GM18498 (cell line): ENCODE measurements around the gene MCEMP1.
A peak's percentile ranks its signal among the peaks of the same experiment; 100 is the strongest.
"Not testable (repeated sequence)": the region's sequence is repeated elsewhere in the genome, so short reads cannot be mapped to it uniquely, and the experiment has no call there.

Experiments used
- ATAC-seq: cut with Tn5 transposase; IDR thresholded peaks from one replicate; pipeline ENCODE4 v1.9.1; 2021; ENCODE audit warnings: mild to moderate bottlenecking, moderate library complexity; ENCODE audit not compliant: unreplicated experiment

The MCEMP1 gene

GRCh38 chr19:7643629-7644549, 33.0 kb upstream of the MCEMP1 start:
- not testable (repeated sequence) for ATAC-seq

DNA sequence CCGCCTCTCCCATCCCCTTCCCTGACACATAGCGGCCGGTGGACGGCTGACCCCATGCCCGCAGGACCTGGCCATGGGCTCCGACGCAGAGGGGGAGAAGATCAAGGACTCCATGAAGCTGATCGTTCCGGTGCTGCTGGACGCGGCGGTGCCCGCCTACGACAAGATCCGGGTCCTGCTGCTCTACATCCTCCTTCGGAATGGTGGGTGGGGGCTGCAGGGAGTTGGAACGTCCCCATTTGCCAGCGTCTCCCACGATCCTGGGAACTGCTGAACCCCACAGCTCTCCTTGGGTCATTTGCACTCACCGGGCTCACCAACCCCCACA, 32.4 kb upstream of the MCEMP1 start:
- no peak for ATAC-seq

- ATAC-seq = no peak
Measured at GRCh38 chr19:7645163-7645562, 31.7 kb upstream of the MCEMP1 start.

DNA sequence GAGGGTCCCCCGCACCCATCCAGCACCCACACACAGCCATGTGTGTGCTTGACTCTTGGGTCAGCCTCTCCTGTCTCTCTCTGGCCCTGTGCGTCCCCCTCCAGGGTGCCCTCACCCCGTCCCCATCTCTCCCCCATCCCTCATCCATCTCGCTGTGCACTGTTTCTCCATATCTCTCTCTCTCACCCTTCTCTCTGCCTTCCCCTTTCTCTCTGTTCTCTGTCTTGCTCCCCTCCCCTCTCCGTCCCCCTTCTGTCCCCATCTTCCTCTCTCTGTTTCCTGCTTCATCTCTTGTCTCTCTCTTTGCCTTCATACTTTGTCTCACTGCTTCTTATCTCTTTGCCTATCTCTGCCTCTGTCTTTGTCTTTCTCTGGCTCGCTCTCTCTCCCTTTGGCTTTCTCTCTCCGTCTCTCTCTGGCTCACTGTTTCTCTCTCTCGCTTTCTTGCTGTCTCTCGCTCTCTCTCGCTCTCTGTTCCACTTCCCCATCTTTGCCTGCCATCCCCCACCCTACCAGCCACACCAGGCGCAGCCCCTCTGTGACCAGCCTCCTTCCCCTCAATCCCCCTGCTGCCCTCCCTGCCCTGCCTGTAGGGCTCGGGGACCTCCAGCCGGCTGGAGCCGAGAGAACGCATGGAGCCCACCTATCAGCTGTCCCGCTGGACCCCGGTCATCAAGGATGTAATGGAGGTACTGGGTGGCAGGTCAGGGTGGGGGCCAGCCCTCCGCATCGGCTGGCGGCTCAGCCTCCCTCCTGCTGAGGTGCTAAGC, 31.0 kb upstream of the MCEMP1 start:
- ATAC-seq = no peak

DNA sequence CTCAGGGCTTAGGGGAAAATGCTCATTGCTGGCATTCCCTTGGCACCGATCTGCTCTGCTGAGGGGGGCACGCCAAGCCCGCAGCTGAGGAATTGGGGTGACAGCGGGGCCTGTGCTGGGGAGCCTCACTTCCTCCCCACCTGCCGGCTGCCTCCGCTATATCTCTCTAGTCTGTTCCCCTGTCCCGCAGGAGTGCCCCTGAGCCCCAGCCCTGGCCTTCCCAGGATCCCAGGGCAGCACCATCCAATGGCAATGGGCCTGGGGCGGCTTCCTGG, 30.5 kb upstream of the MCEMP1 start:
- no peak for ATAC-seq

GRCh38 chr19:7647156-7647555, 29.7 kb upstream of the MCEMP1 start:
- no peak for ATAC-seq

DNA sequence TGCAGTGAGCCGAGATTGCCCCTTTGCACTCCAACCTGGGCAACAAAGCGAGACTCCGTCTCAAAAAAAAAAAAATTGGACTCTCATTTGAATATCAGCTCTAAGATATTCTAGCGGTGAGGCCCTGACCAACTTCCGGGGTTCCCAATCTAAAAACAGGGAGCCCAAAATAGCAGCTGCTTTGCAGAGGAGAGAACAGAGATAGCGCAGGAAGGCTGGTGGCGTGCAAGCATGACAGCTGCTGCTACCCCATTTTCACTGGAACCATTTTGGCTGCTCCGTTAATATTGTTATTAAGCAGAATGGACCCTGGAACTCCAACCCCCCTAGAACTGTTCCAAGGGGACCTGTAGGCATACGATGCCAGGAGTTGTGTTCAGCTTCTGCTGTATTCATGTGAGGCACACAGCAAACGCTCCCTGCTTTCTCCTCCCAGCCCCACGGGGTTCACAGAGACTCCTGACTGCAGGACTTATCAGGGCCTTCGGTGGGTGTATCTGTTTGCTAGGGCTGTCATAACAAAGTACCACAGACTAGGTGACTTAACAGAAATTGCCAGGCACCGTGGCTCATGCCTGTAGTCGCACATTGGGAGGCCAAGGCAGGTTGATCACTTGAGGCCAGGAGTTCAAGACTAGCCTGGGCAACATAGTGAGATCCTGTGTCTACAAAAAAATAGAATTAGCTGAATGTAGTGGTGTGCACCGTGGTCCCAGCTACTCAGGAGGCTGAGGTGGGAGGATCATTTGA, 28.4 kb upstream of the MCEMP1 start:
- ATAC-seq = no peak

DNA sequence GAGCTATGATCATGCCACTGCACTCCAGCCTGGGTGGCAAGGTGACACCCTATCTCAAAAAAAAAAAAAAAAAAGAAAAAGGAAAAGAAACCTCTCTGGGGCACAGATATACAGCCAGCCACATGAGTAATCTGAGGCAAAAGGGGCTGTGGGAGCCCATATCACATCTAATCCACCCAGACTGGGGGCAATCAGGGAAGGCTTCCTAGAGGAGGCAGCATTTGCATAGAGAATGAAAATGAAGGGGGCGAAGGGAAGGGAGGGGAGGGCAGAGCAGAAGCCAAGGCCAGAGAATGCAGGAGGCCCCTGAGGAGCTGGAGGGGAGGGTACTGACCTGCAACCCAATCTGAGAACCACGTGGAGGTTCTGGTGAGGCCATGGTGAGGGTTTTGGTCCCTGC, 26.7 kb upstream of the MCEMP1 start:
- ATAC-seq = no peak

DNA sequence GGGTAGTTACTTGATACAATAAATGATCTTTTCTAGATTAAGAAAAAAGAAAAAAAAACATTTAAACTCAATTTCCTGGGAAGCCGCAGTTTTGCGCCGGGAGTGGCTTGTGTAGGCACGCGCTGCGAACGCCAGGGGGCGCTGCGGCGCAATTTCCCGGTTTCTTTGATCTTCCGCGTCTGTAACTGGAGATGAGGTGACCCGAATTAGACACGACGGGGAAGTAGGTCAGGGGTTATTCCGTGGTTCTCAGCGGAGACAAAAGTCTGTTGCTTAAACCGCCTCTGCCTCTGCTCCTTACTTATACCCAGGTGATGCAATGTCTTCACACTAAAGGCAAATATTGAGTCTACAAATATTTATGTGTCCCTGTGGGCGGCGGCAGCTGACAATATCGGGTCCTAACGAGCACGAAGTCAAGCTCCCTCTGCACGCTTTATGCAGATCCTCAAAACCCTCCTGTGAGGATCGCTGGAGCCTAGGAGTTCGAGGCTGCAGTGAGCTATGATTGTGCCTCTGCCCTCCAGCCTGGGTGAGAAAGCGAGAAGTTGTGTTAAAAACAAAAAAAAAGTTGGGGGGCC, 24.7 kb upstream of the MCEMP1 start:
- ATAC-seq = peak; percentile 48

- no peak for ATAC-seq
Measured at GRCh38 chr19:7654401-7654800, 22.5 kb upstream of the MCEMP1 start.

GRCh38 chr19:7655581-7655980, 21.3 kb upstream of the MCEMP1 start:
- no peak for ATAC-seq

DNA sequence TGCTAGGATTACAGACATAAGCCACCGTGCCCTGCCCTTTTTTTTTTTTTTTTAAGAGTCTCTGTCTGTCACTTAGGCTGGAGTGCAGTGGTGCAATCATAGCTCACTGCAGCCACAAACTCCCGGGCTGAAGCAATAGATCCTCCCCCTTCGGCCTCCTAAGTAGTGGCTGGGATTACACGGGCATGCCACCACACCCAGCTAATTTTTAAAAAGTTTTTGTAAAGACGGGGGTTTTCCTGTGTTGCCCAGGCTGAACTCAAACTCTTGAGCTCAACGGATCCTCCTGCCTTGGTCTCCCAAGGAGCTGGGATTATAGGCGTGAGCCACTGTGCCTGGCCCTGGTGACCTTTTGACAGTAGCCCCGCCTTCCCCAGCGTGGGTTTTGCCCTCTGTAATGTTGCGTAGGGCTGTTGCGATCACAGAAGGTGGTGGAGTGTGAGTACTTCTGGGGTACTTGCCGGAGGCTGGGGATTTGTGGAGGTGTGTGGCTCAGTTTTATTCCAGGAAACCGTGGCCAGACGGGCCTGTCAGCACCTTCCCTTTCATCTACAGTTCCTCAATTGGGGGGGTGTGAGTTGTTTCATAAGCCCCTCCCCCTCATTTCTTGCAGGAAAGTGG, 19.6 kb upstream of the MCEMP1 start:
- ATAC-seq = no peak

DNA sequence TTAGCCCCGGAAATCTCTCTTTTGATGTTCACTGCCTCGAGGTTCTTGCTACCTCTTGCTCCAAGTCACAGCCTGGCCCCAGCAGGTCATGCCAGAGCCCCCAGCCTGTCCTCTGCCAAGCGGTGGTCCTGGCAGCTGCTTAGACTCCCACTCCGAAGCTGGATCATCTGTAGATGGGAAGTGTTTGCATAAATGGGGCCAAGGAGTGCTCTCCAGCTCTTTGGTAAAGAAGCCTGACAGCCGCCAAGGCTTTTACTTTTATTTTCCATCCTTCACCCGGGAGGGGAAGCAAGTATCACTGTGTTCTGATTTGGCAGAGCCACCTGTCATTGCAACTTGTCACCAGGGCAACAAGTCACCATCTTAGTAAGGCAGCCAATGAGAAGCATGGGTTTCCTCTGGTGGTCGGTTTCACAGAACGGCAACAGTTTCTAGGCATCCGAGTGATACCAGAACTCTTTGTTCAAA, 18.6 kb upstream of the MCEMP1 start:
- peak; percentile 91 for ATAC-seq

DNA sequence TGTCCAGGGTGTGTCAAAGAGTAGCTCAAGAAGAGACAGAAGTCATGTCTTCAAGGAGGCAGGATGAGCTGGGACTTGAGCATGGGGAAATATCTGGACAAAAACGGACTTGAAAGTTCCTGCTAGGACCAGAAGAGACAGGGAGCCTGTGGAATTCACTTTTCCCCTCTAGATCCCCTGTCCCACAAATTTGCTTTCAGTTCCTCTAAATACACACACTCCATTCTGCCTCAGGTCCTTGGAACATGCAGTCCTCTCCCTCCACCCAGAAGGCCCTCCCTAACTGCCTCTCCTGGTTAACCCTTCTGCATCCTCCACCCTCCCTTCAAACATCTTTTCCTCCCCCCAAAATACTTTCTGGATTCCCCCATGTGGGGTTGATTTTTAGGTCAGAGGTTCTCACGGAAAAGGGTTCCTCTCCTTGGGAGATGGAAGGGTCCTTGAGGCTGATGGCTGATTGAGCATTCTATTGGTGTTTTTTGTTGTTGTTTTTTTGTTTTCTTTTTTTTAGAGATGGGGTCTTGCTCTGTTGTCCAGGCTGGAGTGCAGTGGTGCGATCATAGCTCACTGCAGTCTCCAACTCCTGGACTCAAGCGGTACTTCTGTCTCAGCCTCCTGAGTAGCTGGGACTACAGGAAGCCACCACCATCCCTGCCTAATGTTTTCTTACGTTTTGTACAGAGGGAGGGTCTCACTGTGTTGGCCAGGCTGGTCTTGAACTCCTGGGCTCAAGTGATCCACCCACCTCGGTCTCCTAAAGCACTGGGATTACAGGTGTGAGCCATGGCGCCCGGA, 14.9 kb upstream of the MCEMP1 start:
- ATAC-seq = no peak

DNA sequence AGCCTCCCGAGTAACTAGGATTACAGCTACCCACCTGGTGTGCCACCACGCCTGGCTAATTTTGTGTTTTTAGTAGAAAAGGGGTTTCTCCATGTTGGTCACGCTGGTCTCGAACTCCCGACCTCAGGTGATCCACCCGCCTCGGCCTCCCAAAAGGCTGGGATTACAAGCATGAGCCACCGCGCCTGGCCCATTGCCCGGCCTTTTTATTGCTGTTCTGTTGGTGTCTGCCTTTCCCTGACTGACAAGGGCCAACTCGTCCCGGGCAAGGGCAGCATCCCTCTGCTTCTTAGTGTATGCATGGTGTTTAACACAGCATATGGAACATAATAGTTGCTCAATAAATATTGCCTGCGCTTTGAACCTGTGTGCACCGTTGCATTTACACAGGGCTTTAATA, 14.2 kb upstream of the MCEMP1 start:
- no peak for ATAC-seq

DNA sequence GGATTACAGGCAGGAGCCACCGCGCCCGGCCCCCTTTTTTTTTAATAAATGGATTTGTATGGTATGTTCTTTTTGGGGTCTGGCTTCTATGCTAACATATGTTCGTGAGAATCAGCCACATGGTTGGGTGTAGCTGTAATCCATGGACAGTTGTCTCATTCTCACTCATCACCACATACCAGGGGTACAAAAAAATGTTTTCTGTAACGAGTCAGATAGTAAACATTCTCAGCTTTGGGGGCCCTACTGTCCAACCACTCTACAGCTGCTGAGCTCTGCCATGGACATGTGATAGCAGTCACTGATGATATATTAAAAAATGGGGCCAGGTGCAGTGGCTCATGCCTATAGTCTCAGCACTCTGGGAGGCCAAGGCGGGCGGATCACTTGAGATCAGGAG, 13.2 kb upstream of the MCEMP1 start:
- ATAC-seq = no peak

- ATAC-seq = no peak
Measured at GRCh38 chr19:7665076-7665475, 11.8 kb upstream of the MCEMP1 start.

DNA sequence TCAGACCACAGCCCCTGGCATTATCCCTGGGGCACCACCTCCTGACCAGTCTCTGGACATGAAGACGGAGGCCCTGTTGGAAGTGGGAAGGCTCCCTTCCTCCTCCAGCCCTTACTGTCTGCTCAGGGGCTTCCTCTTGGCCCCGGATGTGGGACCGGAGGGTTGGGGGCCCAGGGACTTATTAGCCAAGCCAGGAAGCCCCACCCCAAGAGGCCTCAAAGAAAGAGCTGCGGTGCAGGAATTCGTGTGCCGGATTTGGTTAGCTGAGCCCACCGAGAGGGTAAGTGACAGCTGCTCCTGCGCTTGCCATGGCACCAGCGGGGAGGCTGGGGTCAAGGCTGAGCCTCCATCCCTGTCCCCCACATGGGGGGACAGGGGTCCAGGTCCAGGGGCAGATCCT, 8.0 kb upstream of the MCEMP1 start, which contains the start of gene RETN:
RETN (plus strand) TSS at position 208 of the 400 bp plus-strand sequence. CDS start 278 bp downstream, outside the sequence.
- no peak for ATAC-seq

DNA sequence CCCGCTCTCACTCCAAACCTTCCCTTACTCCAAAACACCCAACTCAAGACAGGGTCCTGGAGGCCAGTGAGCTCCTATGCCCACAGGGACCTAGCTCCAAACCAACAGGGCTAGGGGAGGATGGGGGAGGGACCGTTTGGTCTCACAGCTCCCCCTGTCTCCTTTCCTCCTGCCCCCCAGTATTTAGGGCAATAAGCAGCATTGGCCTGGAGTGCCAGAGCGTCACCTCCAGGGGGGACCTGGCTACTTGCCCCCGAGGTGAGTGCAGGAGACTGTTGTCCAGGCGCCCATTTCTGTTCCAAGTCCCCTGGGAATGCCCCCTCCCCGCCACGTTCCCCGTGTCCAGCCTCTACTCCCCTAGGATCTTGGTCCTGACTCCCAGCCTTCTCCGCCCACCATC, 7.2 kb upstream of the MCEMP1 start:
- no peak for ATAC-seq
